ENCODE results near the gene LYPLAL1.

Gene LYPLAL1

DNA sequence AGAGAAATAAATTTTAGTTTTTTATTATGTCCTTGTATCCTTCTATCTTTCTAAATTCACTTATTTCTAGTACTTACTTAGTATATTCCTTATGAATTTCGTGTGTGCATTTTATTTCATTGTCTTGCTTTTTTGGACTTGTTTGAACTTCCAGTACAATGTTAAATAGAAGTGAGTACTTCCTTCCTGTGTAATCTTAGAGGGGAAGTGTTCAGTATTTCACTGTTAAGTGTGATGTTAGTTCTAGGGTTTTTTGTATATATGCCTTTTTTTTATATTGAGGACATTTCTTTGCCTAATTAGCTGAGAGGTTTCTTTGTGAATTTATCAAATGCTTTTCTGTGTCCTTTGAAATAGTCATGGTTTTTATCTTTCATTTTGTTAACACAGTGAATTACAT lies 10.7 kb downstream of the LYPLAL1 start:
- TF ChIP-seq, protein P1, sequence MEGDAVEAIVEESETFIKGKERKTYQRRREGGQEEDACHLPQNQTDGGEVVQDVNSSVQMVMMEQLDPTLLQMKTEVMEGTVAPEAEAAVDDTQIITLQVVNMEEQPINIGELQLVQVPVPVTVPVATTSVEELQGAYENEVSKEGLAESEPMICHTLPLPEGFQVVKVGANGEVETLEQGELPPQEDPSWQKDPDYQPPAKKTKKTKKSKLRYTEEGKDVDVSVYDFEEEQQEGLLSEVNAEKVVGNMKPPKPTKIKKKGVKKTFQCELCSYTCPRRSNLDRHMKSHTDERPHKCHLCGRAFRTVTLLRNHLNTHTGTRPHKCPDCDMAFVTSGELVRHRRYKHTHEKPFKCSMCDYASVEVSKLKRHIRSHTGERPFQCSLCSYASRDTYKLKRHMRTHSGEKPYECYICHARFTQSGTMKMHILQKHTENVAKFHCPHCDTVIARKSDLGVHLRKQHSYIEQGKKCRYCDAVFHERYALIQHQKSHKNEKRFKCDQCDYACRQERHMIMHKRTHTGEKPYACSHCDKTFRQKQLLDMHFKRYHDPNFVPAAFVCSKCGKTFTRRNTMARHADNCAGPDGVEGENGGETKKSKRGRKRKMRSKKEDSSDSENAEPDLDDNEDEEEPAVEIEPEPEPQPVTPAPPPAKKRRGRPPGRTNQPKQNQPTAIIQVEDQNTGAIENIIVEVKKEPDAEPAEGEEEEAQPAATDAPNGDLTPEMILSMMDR (IDR thresholded peaks at IDR 0.05; ENCODE audit: low read depth, low read length): no peak
- Histone ChIP-seq H3K36me3 (peaks cover 14% of the 10 kb centered on the region), H3K27ac (no peak overlapping the region), H3K4me3 (ENCODE audit: low read depth, low read length) (no peak overlapping the region), H3K9me3 (ENCODE audit: severe bottlenecking) (no peaks in the 10 kb centered on the region), H3K27me3 (ENCODE audit: insufficient read depth, low read depth, severe bottlenecking) (no peaks in the 10 kb centered on the region)
- no peak for DNase-seq

DNA sequence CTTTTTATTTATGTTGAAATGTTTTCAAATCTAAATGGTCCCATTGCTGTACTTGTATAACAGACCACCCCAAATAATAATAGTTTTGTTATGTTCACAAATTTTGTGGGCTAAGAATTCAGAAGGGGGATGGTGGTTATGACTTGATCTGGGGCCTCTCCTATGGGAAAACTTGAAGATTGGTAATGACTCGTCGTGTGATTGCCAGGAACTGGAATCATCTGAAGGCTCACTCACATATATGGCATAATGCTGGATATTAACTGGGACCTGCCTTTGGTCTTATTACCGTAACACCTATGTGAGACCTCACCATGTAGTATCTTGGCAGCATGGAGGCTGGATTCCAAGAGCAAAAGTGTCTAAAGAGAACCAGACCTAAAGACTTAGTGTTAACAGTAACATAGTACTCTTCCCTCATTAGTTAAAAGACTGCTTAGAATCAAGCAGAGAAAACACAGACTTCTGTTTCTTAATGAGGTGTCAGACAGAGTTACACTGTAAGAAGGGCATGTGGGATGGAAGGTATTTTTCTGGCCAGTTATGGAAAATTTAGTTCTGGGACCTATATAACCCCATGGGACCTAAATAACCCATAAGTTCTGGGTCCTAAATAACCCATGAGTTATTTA lies 11.9 kb downstream of the LYPLAL1 start:
- H3K9me3 ChIP-seq (ENCODE audit: severe bottlenecking): no peaks in the 10 kb centered on the region
- no peak for DNase-seq
- peaks cover 12% of the 10 kb centered on the region for H3K36me3 ChIP-seq
- no peak overlapping the region for H3K27ac ChIP-seq
- no peaks in the 10 kb centered on the region for H3K27me3 ChIP-seq (ENCODE audit: insufficient read depth, low read depth, severe bottlenecking)
- TF ChIP-seq, protein P1 (IDR thresholded peaks at IDR 0.05; ENCODE audit: low read depth, low read length): no peak
- H3K4me3 ChIP-seq (ENCODE audit: low read depth, low read length): no peak overlapping the region

DNA sequence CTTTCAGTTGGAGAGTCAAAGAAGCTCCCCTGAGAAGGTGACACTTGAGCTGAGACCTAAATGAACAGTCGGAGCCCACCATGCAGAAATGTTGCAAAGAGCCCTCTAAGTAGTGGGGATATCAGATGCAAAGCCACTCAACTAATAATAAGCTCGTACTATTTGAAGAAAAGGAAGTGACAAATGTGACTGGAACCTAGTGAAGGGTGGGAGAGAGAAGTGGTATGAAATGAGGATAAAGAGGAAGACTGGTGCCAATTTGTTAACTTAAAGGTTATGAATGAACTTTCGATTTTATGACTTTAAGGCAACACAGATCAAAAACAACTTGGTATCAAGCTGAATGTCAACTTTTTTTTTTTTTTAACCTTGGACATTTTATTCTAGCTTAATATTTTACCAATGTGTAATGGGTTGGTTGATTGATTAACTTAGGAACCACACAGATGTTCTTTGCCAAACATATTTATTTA lies 14.7 kb downstream of the LYPLAL1 start:
- DNase-seq: no peak
- no peak overlapping the region for H3K27ac ChIP-seq

DNA sequence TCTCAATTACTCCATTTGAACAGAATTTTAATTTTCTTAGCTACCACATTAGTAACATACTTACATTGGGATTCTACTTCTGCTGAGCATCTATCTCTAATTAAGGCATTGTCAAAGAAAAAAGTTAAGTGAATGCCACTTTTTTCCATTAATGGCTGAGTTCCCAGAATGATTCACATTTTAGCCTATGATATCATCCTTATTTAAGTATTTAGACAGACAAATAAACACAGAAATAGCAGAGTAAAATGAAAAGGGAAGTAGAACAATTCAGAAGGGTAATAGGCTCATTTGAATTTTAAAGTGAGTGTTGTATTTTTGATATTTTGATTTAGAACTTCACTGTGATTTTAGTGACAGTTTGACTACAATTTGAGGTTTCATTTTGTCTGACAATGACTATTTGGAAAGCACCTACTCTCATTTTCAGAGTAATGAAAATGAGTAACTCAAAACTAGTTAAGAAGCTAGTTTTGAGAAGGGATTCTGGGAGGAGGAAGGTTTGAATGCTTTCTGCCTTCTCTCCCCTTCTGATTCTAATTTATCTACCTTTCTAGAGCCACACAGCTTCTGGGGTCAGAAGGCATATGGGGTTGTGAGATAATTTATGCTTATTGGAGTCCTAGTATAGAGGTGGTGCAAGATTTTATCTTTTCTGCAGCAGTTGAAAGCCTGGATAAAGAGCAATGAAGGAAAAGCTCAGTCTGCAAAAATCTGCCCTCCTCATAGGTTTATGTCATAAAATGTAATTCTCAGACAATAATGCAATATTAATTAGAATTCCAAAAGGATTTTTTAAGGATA lies 15.5 kb downstream of the LYPLAL1 start:
- no peaks in the 10 kb centered on the region for H3K27me3 ChIP-seq (ENCODE audit: insufficient read depth, low read depth, severe bottlenecking)
- no peak for DNase-seq
- no peaks in the 10 kb centered on the region for H3K36me3 ChIP-seq
- H3K27ac ChIP-seq: no peak overlapping the region
- TF ChIP-seq, protein P1 (IDR thresholded peaks at IDR 0.05; ENCODE audit: low read depth, low read length): no peak
- H3K4me3 ChIP-seq (ENCODE audit: low read depth, low read length): no peak overlapping the region
- no peaks in the 10 kb centered on the region for H3K9me3 ChIP-seq (ENCODE audit: severe bottlenecking)

More for the DNA sequence above, 14.7 kb downstream of the LYPLAL1 start:
- no peaks in the 10 kb centered on the region for H3K9me3 ChIP-seq (ENCODE audit: severe bottlenecking)
- no peaks in the 10 kb centered on the region for H3K36me3 ChIP-seq
- TF ChIP-seq, protein P1 (IDR thresholded peaks at IDR 0.05; ENCODE audit: low read depth, low read length): no peak
- no peak overlapping the region for H3K4me3 ChIP-seq (ENCODE audit: low read depth, low read length)
- H3K27me3 ChIP-seq (ENCODE audit: insufficient read depth, low read depth, severe bottlenecking): no peaks in the 10 kb centered on the region

DNA sequence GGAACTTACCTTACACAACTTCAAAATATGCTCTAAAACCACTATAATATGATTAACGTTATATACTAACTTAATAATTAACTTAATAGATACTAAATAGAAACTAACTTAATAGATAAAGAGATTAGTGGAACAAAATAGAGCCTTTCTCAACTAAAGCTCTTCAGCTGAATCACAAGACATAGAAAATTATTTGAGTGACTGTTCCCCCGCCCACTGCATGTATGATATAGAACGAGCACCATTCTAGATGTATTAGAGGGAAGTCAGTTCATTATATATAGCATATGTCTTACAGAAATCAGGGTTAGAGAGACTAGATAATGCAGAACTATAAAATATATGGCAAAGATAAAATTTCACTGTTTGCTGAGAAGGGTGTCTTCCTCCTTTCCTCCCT lies 16.3 kb downstream of the LYPLAL1 start:
- DNase-seq: no peak
- Histone ChIP-seq H3K27ac (no peak overlapping the region), H3K36me3 (no peaks in the 10 kb centered on the region), H3K4me3 (ENCODE audit: low read depth, low read length) (no peak overlapping the region), H3K9me3 (ENCODE audit: severe bottlenecking) (no peaks in the 10 kb centered on the region), H3K27me3 (ENCODE audit: insufficient read depth, low read depth, severe bottlenecking) (no peaks in the 10 kb centered on the region)
- TF ChIP-seq, protein P1 (IDR thresholded peaks at IDR 0.05; ENCODE audit: low read depth, low read length): no peak

Measured in WERI-Rb-1 (cell line).